Tibial nerve (tissue), 4 donors: Measurements from ENCODE around the gene SIGLEC14. TPM values are rescaled to one million over a fixed set of nuclear protein-coding genes. Genes with fewer than 3 reads are reported as not detected.
"Not testable (repeated sequence)": the region's sequence is repeated elsewhere in the genome, so short reads cannot be mapped to it uniquely, and the experiment has no call there.

Experiments used
- DNase-seq, 2 donors: peaks; one replicate each; pipeline ENCODE4 v3.0.0-alpha.2; 2019; ENCODE audit warnings: low spot score in 2 of 2
- H3K27ac ChIP-seq, 4 donors: fragments of 200-600 bp; sonication (generic) in 3 of 4; one replicate each; pipeline ENCODE4 v1.5.1; 2017 to 2019; ENCODE audit warnings: mild to moderate bottlenecking in 1 of 4
- H3K27me3 ChIP-seq, 2 donors: fragments of 200-600 bp; sonication (generic) in 1 of 2; one replicate each; pipeline versions ENCODE4 v1.5.1 to v1.6.0; 2017 to 2019
- H3K36me3 ChIP-seq, 3 donors: fragments of 200-600 bp; sonication (generic); one replicate each; pipeline ENCODE4 v1.5.1; 2018 to 2019
- H3K4me1 ChIP-seq, 4 donors: fragments of 200-600 bp; sonication (generic) in 3 of 4; one replicate each; pipeline ENCODE4 v1.5.1; 2017 to 2019
- H3K4me3 ChIP-seq, 4 donors: fragments of 200-600 bp; sonication (generic) in 3 of 4; one replicate each; pipeline ENCODE4 v1.5.1; 2017 to 2019; ENCODE audit warnings: mild to moderate bottlenecking in 1 of 4, moderate library complexity in 1 of 4
- H3K9me3 ChIP-seq, 4 donors: fragments of 200-600 bp; sonication (generic) in 3 of 4; one replicate each; pipeline ENCODE4 v1.5.1; 2017 to 2019
- CTCF ChIP-seq, 5 experiments: fragments of 200-600 bp in 3 of 5; fragments of 450-650 bp in 2 of 5; sonication (generic) in 3 of 5; IDR thresholded peaks; one replicate each; pipeline ENCODE4 v1.5.1; 2016 to 2019; ENCODE audit warnings: antibody characterized with exemption in 5 of 5, mild to moderate bottlenecking in 3 of 5, moderate library complexity in 2 of 5
- EP300 ChIP-seq, 2 donors: sonication (generic); formaldehyde crosslinking; IDR thresholded peaks; one replicate each; pipeline ENCODE4 v1.6.1; 2017; ENCODE audit warnings: antibody characterized with exemption in 2 of 2, mild to moderate bottlenecking in 1 of 2
- POLR2A ChIP-seq, 2 donors: fragments of 450-650 bp; IDR thresholded peaks; one replicate each; pipeline ENCODE4 v1.6.1; 2017; ENCODE audit warnings: antibody characterized with exemption in 2 of 2, mild to moderate bottlenecking in 2 of 2, moderate library complexity in 2 of 2
- WGBS, 2 donors: methylation state at CpG; one replicate each; pipeline ENCODE4 v1.1.5; 2018; 5-methylcytosine and 5-hydroxymethylcytosine counted together
- total RNA-seq, 4 donors: library from RNA; depleted of rRNA; stranded (reverse); fragments of >200 nt; gene quantifications; one replicate each; pipeline ENCODE4 v1.1.0, GENCODE V29; 2016

The SIGLEC14 gene
- 1 to 10 TPM in 3 of 4 donors, not detected in 1; 1.9 to 6.3 (median 4.9) TPM for total RNA-seq

DNA sequence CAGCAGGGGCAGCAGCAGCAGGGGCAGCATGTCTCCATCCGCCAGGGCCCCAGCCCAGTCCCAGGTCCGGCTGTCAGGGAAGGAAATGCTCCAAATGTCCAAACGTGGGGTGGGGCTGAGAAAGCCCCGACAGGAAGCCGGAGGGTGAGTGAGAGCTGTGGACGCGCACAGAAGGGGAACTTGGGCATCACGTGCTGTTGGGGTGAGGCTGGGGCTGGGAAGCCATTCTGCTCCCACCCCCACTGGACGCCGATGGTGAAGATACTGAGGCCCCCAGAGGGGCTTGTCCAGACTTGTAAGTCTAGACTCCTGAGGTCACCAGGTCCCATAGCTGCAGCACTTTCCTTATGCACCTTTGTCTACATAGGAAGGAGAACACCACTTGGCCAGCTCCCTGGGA, at the start of gene SIGLEC14:
SIGLEC14 (minus strand) TSS at position 96 of the 400 bp plus-strand sequence; CDS start at position 30, 66 bp downstream.
- peak within 1 kb of the TSS in 1 of 4 donors; percentile 38 for H3K27ac ChIP-seq
- H3K36me3 ChIP-seq, H3K4me1 ChIP-seq, DNase-seq, H3K27me3 ChIP-seq, H3K9me3 ChIP-seq: not testable (repeated sequence)
- H3K4me3 ChIP-seq = peak within 1 kb of the TSS in 2 of 4 donors; percentile 36 to 38
- WGBS, 2 donors = 40% methylated on average over 5 of the region's 10 CpGs; no CpG with 5 or more reads in 1 of the 2 donors

GRCh38 chr19:51695702-51696315, 49.2 kb upstream of the SIGLEC14 start:
- Histone ChIP-seq H3K4me3 (no peak overlapping the region), H3K36me3 (peaks cover 0 to 79% (median 3%) of the 10 kb centered on the region in 3 donors), H3K9me3 (no peaks in the 10 kb centered on the region), H3K4me1 (peaks cover 0 to 38% (median 16%) of the 10 kb centered on the region in 4 donors), H3K27me3 (no peaks in the 10 kb centered on the region), H3K27ac (no peak overlapping the region)
- no peak for DNase-seq
- 86 to 88% methylated on average over 14 of the region's 14 CpGs for whole genome bisulfite sequencing, 2 donors
- TF ChIP-seq POLR2A (IDR thresholded peaks at IDR 0.05) (no peak), EP300 (IDR thresholded peaks at IDR 0.05) (no peak), CTCF (IDR thresholded peaks at IDR 0.05) (no peak)

GRCh38 chr19:51695088-51695487, 48.5 kb upstream of the SIGLEC14 start:
- no peak for DNase-seq
- H3K27me3 ChIP-seq = no peaks in the 10 kb centered on the region
- no peak for TF ChIP-seq EP300 (IDR thresholded peaks at IDR 0.05)
- WGBS, 2 donors = 87 to 91% methylated on average over 9 of the region's 9 CpGs
- H3K9me3 ChIP-seq = no peaks in the 10 kb centered on the region
- H3K27ac ChIP-seq = no peak overlapping the region
- no peak overlapping the region for H3K4me3 ChIP-seq
- H3K4me1 ChIP-seq = peaks cover 0 to 39% (median 16%) of the 10 kb centered on the region in 4 donors
- H3K36me3 ChIP-seq = peaks cover 0 to 72% (median 3%) of the 10 kb centered on the region in 3 donors

- TF ChIP-seq CTCF (IDR thresholded peaks at IDR 0.05) (no peak), POLR2A (IDR thresholded peaks at IDR 0.05) (no peak), EP300 (IDR thresholded peaks at IDR 0.05) (no peak)
- Histone ChIP-seq H3K27me3 (no peaks in the 10 kb centered on the region), H3K4me3 (no peak overlapping the region), H3K9me3 (no peaks in the 10 kb centered on the region), H3K36me3 (peaks cover 0 to 69% (median 3%) of the 10 kb centered on the region in 3 donors), H3K27ac (no peak overlapping the region), H3K4me1 (peaks cover 0 to 39% (median 16%) of the 10 kb centered on the region in 4 donors)
- no peak for DNase-seq
- 74 to 79% methylated on average over 10 of the region's 10 CpGs for WGBS, 2 donors
These were observed 47.9 kb upstream of the SIGLEC14 start for GRCh38 chr19:51694318-51695085.

- Histone ChIP-seq H3K4me1 (peaks cover 0 to 39% (median 16%) of the 10 kb centered on the region in 4 donors), H3K4me3 (no peak overlapping the region), H3K9me3 (no peaks in the 10 kb centered on the region), H3K36me3 (peaks cover 0 to 62% (median 3%) of the 10 kb centered on the region in 3 donors), H3K27ac (peak overlapping the region in 1 of 4 donors; percentile 95), H3K27me3 (no peaks in the 10 kb centered on the region)
- WGBS, 2 donors = 67 to 68% methylated on average over 2 of the region's 2 CpGs
- TF ChIP-seq POLR2A (IDR thresholded peaks at IDR 0.05) = no peak
- TF ChIP-seq CTCF (IDR thresholded peaks at IDR 0.05) = no peak
- TF ChIP-seq EP300 (IDR thresholded peaks at IDR 0.05) = no peak
- DNase-seq = no peak
These were observed 47.2 kb upstream of the SIGLEC14 start for GRCh38 chr19:51693819-51694218.

DNA sequence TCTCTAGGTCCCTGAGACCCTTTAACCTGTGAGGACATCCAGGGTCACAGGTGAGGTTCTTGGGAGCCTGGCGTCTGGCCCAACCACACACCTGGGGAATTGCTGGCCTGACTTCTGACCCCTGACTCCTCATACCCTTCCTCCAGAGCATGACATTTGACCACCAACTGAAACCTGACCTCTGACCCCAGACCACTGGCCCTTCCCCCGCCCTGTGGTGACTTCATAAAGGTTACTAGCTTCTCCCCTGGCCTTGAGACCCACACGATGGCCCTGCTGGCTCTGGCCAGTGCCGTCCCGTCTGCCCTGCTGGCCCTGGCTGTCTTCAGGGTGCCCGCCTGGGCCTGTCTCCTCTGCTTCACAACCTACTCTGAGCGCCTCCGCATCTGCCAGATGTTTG, 46.6 kb upstream of the SIGLEC14 start, which contains the start of gene SPACA6:
SPACA6 (plus strand) TSS at position 71 of the 400 bp plus-strand sequence; CDS start at position 268, 197 bp downstream.
- no peaks in the 10 kb centered on the region for H3K9me3 ChIP-seq
- peak within 1 kb of the TSS in 1 of 4 donors; percentile 73 for H3K4me3 ChIP-seq
- TF ChIP-seq POLR2A (IDR thresholded peaks at IDR 0.05) = no peak
- no peak for TF ChIP-seq CTCF (IDR thresholded peaks at IDR 0.05)
- TF ChIP-seq EP300 (IDR thresholded peaks at IDR 0.05) = no peak
- peaks cover 0 to 57% (median 2%) of the 10 kb centered on the region in 3 donors for H3K36me3 ChIP-seq
- no peak for DNase-seq
- H3K27me3 ChIP-seq = no peaks in the 10 kb centered on the region
- 64 to 66% methylated on average over 8 of the region's 8 CpGs for WGBS, 2 donors
- peaks cover 0 to 43% (median 17%) of the 10 kb centered on the region in 4 donors for H3K4me1 ChIP-seq
- peak within 1 kb of the TSS; percentile 14 to 98 (median 96) for H3K27ac ChIP-seq
